Stimulated activated naive CD8-positive, alpha-beta T cell treated with anti-CD3 and anti-CD28 coated beads, Interleukin-15, Interleukin-2, amounts not matched to agents 100 U/mL and 50 U/mL, for 24 hours (primary cell): ENCODE data around the gene SETD3.
"Not testable (repeated sequence)": the region's sequence is repeated elsewhere in the genome, so short reads cannot be mapped to it uniquely, and the experiment has no call there.

Source experiments
- ATAC-seq: fragments of 150-1000 bp; cut with Tn5 transposase; one replicate; pipeline ENCODE4 v1.10.0; 2021
- DNase-seq: peaks from one replicate; pipeline ENCODE4 v3.0.0; 2021

The SETD3 gene

GRCh38 chr14:99359906-99360305, 120.8 kb downstream of the SETD3 start:
- DNase-seq (no peak), ATAC-seq (no peak)

DNA sequence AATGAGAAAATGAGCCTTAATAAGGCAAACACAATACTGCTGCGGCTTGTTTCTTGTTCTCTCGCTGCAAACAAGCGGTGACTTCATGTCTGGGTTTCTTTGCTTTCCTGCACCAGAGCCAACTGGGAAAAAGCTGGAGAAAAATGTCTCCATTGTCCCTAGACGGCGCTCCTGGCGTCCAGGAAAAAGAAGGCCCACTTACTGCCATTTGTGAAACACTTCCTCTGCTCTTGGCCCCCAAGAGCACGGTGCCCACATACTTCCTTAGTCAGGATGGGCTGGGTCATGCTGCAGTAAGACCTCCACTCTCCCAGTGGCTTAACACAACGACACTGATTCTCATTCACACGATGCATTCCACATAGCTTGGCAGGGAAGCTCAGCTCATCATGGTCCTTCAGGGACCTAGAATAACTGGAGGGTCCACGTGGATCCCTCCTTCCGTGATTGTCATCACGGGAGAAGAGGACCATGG, 122.7 kb downstream of the SETD3 start:
- DNase-seq (no peak), ATAC-seq (no peak)

GRCh38 chr14:99357151-99357915, 123.3 kb downstream of the SETD3 start:
- ATAC-seq (no peak), DNase-seq (no peak)

GRCh38 chr14:99356031-99356608, 124.5 kb downstream of the SETD3 start:
- ATAC-seq, result no peak
- DNase-seq, result no peak

GRCh38 chr14:99354166-99354875, 126.3 kb downstream of the SETD3 start:
- no peak for ATAC-seq

GRCh38 chr14:99352688-99353280, 127.9 kb downstream of the SETD3 start:
- no peak for DNase-seq
- ATAC-seq, result no peak

More at GRCh38 chr14:99354166-99354875, 126.3 kb downstream of the SETD3 start:
- DNase-seq, result no peak

DNA sequence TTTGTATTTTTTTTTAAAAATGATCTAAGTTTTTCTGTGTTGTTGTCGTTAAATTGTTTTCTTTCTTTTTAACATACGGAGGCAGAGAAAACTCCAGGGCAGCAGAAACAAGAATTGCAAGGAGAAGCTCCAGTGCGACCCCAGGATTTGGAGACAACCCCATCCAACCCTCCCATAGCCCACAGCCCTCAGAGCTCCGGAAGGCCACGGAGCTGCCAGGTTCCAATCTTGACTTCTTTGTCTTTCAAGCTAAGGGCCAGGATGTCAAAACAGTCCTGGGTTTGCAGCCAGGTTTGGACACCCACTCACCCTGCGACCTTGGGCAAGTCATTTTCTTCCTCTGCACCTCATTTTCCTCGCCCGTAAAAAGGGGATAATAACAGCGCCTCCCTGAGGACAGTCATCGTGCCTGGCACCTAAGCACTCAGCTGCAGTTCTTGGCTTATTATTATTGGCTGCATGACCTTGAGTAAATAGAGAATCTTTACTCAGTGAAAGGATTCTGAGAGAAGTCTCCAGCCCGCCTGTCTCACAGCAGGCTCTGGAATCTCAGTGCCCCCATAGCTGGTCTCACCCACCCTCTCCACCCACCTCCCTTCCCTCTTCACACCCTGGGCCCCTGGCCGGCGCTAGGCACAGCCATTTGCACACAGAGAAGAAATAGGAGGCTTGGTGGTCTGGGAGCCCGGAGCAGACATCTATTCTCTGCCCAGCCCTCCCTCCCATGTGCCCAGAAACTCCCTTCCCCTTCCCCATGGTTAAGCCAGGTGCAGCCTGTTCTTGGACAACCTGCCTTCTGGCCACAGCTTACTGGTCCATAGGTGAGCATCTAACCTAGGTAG, 129.3 kb downstream of the SETD3 start:
- DNase-seq, result no peak
- no peak for ATAC-seq

DNA sequence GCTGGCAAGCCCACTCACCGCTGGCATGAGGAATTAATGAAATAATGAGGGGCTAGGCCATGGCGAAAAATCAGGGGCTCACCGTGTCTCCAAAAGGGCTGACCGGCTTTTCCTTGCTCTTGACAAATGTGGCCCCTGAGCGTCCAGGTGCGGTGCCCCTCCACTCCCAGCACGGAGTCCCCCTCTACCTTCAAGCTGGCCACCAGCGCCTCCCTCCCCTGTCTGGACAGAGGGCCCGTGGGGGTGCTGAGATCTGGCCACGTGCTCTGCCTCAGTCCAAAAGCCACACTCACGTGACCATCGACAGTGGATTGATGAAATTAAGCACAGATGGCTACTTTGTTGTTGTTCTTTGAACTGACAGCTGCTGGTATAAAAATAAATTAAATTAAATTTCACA, 129.9 kb downstream of the SETD3 start:
- ATAC-seq (no peak), DNase-seq (no peak)

DNA sequence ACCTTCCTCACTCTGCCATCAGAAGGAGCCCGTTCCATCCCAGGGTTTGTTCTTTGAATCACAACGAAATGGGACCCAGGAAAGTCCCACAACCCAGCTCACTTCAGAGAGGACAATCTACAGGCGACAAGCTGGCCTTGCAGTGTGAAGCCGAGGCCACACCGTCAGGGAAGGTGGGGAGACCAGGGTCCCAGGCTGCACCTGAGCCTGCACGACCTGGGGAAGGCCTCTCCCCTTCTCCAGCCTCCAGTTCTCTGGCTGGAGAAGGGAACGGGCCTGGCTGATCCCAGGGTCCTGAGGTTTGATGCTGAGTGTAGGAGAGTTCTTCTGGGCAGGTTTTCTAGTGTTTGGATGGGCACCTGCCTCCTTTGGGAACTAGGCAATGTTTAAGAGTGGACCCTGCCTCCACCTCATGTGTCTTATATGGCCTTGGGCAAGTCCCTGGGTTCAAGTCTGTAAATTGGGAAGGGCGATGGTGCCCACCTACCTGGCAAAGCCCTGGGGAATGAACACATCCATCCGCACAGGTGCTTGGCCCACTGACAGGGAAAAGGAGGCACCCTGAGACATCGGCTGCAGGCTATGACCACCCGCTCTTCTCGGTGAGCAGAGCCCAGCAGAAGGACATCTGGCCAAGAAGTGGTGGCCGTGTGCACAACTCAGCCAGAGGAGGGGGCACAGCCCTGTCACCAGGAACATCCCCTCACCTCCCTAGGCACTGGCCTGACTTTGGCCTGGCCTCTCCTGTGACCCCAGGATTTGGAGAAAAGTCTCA, 130.8 kb downstream of the SETD3 start:
- ATAC-seq (no peak), DNase-seq (no peak)

GRCh38 chr14:99348816-99349614, 131.6 kb downstream of the SETD3 start:
- ATAC-seq, result peak; percentile 30

GRCh38 chr14:99348231-99348630, 132.4 kb downstream of the SETD3 start:
- not testable (repeated sequence) for ATAC-seq, DNase-seq

More at GRCh38 chr14:99348816-99349614, 131.6 kb downstream of the SETD3 start:
- DNase-seq, result no peak
